IMR-90 (cell line): ENCODE results near the gene TRNAU1AP. TPM values are rescaled to one million over a fixed set of nuclear protein-coding genes. Genes with fewer than 3 reads are reported as not detected.

Experiments
- ATAC-seq: fragments of 200-7000 bp; cut with Tn5 transposase; 2 replicates; pipeline ENCODE4 v1.9.1; 2020; ENCODE audit warnings: low read depth, mild to moderate bottlenecking, moderate library complexity
- BruUV-seq: library from RNA; stranded (reverse); fragments of 400-500 nt; replicated peaks from 2 replicates; lab custom pipeline; 2021; lab: Mats Ljungman, UMichigan
- CTCF ChIA-PET: fragments of 300-600 bp; formaldehyde crosslinking; extraction: SDS; loops from one replicate; lab custom pipeline; 2021; ENCODE audit warnings: antibody characterized with exemption; lab: Yijun Ruan, JAX
- POLR2A ChIA-PET: fragments of 300-600 bp; sonication (Branson Sonifier 250); formaldehyde crosslinking; loops from one replicate; lab custom pipeline; 2022; ENCODE audit warnings: antibody characterized with exemption; ENCODE audit not compliant: unreplicated experiment; lab: Charles Lee
- DNase-seq: peaks from one replicate; pipeline ENCODE4 v3.0.0; 2013
- H2AFZ ChIP-seq: replicated peaks from 2 replicates; pipeline ENCODE3; 2013; ENCODE audit warnings: low read length, mild to moderate bottlenecking; ENCODE audit not compliant: poor library complexity
- H2AK5ac ChIP-seq: 2 replicates; pipeline ENCODE4 v1.6.1; 2013; ENCODE audit warnings: low read depth, low read length, inconsistent platforms
- H2AK9ac ChIP-seq: replicated peaks from 2 replicates; pipeline ENCODE3; 2013; ENCODE audit warnings: mild to moderate bottlenecking, low read depth, low read length, moderate library complexity; ENCODE audit not compliant: poor library complexity
- H2BK120ac ChIP-seq: 2 replicates; pipeline ENCODE4 v1.6.1; 2013; ENCODE audit warnings: low read depth, low read length, inconsistent platforms
- H2BK15ac ChIP-seq: 3 replicates; pipeline ENCODE4 v1.6.1; 2013; ENCODE audit warnings: low read depth, low read length, inconsistent platforms
- H2BK20ac ChIP-seq: 2 replicates; pipeline ENCODE4 v1.6.1; 2013; ENCODE audit warnings: low read depth, mild to moderate bottlenecking, inconsistent platforms, low read length, moderate library complexity
- H2BK5ac ChIP-seq: 2 replicates; pipeline ENCODE4 v1.6.1; 2013; ENCODE audit warnings: mild to moderate bottlenecking, low read depth, low read length, inconsistent platforms; ENCODE audit not compliant: poor library complexity, severe bottlenecking
- H3K14ac ChIP-seq: replicated peaks from 2 replicates; pipeline ENCODE4 v1.6.1; 2013; ENCODE audit warnings: low read depth, low read length, inconsistent platforms
- H3K18ac ChIP-seq: 2 replicates; pipeline ENCODE4 v1.6.1; 2013; ENCODE audit warnings: low read depth, low read length, control low read depth
- H3K23ac ChIP-seq: 2 replicates; pipeline ENCODE4 v1.6.1; 2013; ENCODE audit warnings: low read depth, low read length, inconsistent platforms
- H3K27ac ChIP-seq: 2 replicates; pipeline ENCODE4 v1.5.1; 2013; ENCODE audit warnings: mild to moderate bottlenecking, control low read depth, low read length; ENCODE audit not compliant: insufficient read depth
- H3K27me3 ChIP-seq: 2 replicates; pipeline ENCODE4 v1.6.1; 2013; ENCODE audit warnings: low read length; ENCODE audit not compliant: control insufficient read depth, insufficient read depth
- H3K36me3 ChIP-seq: 2 replicates; pipeline ENCODE4 v1.6.1; 2013; ENCODE audit warnings: low read length, mixed read lengths; ENCODE audit not compliant: control insufficient read depth, insufficient read depth
- H3K4ac ChIP-seq: 2 replicates; pipeline ENCODE4 v1.6.1; 2013; ENCODE audit warnings: low read depth, low read length, inconsistent platforms
- H3K4me1 ChIP-seq: 2 replicates; pipeline ENCODE4 v1.6.1; 2013; ENCODE audit warnings: low read length, mixed read lengths; ENCODE audit not compliant: control insufficient read depth, insufficient read depth
- H3K4me2 ChIP-seq: 2 replicates; pipeline ENCODE4 v1.6.1; 2013; ENCODE audit warnings: low read depth, mild to moderate bottlenecking, control low read depth, low read length, moderate library complexity
- H3K4me3 ChIP-seq: 2 replicates; pipeline ENCODE4 v1.5.1; 2013; ENCODE audit warnings: low read depth, mild to moderate bottlenecking, control low read depth, low read length, moderate library complexity; ENCODE audit not compliant: insufficient read depth
- H3K56ac ChIP-seq: 2 replicates; pipeline ENCODE4 v1.6.1; 2013; ENCODE audit warnings: low read length, inconsistent platforms; ENCODE audit not compliant: insufficient read depth; ENCODE audit errors: extremely low read depth
- H3K79me1 ChIP-seq, 2 experiments: 2 replicates each; pipeline ENCODE4 v1.6.1; 2013; ENCODE audit warnings: low read length in 2 of 2, inconsistent platforms in 1 of 2, low read depth in 1 of 2
- H3K9ac ChIP-seq: 2 replicates; pipeline ENCODE4 v1.6.1; 2013; ENCODE audit warnings: low read depth, low read length, control low read depth
- H3K9me1 ChIP-seq: 2 replicates; pipeline ENCODE4 v1.6.1; 2013; ENCODE audit warnings: low read length, inconsistent platforms; ENCODE audit not compliant: insufficient read depth
- H3K9me3 ChIP-seq: 2 replicates; pipeline ENCODE4 v1.6.1; 2013; ENCODE audit warnings: low read length; ENCODE audit not compliant: control insufficient read depth, insufficient read depth
- H4K20me1 ChIP-seq: 2 replicates; pipeline ENCODE4 v1.6.1; 2013; ENCODE audit warnings: low read length, inconsistent platforms; ENCODE audit not compliant: insufficient read depth
- H4K5ac ChIP-seq: 2 replicates; pipeline ENCODE4 v1.6.1; 2013; ENCODE audit warnings: mild to moderate bottlenecking, low read depth, low read length, control low read depth
- H4K8ac ChIP-seq, 2 experiments: 2 replicates each; pipeline ENCODE4 v1.6.1; 2013; ENCODE audit warnings: low read depth in 2 of 2, low read length in 2 of 2, control low read depth in 1 of 2, inconsistent platforms in 1 of 2
- H4K91ac ChIP-seq: 2 replicates; pipeline ENCODE4 v1.6.1; 2013; ENCODE audit warnings: low read depth, low read length, inconsistent platforms; ENCODE audit not compliant: insufficient read depth
- CTCF ChIP-seq: conservative IDR thresholded peaks from 2 replicates; pipeline ENCODE4 v1.5.1; 2012; ENCODE audit warnings: mild to moderate bottlenecking, low read depth, low read length, improper control_type of control experiment
- ELK1 ChIP-seq: fragments of 150-350 bp; IDR thresholded peaks from 2 replicates; pipeline ENCODE4 v1.6.1; 2016; ENCODE audit warnings: low read depth, mild to moderate bottlenecking, low read length, moderate library complexity, borderline replicate concordance
- MAFK ChIP-seq: IDR thresholded peaks from 2 replicates; pipeline ENCODE4 v1.6.1; 2012; ENCODE audit warnings: low read depth, low read length, improper control_type of control experiment
- MAZ ChIP-seq: IDR thresholded peaks from 2 replicates; pipeline ENCODE4 v1.6.1; 2012; ENCODE audit warnings: low read depth, mild to moderate bottlenecking, low read length, improper control_type of control experiment, moderate library complexity, borderline replicate concordance
- MXI1 ChIP-seq: IDR thresholded peaks from 2 replicates; pipeline ENCODE4 v1.6.1; 2012; ENCODE audit warnings: low read depth, mild to moderate bottlenecking, low read length, moderate library complexity, borderline replicate concordance
- POLR2A ChIP-seq: IDR thresholded peaks from 2 replicates; pipeline ENCODE4 v1.6.1; 2012; ENCODE audit warnings: mild to moderate bottlenecking, low read depth, low read length
- RAD21 ChIP-seq: IDR thresholded peaks from 2 replicates; pipeline ENCODE4 v1.6.1; 2012; ENCODE audit warnings: low read length, improper control_type of control experiment
- RFX5 ChIP-seq: IDR thresholded peaks from 2 replicates; pipeline ENCODE4 v1.8.0; 2012; ENCODE audit warnings: low read depth, mild to moderate bottlenecking, low read length, moderate library complexity
- USF2 ChIP-seq: fragments of 150-350 bp; IDR thresholded peaks from 2 replicates; pipeline ENCODE4 v1.6.1; 2017; ENCODE audit warnings: mild to moderate bottlenecking, antibody characterized with exemption, low read length, low read depth
- WGBS, 2 experiments: methylation state at CpG; one replicate each; pipeline versions ENCODE4 v1.1.5 to v1.1.7; 2013; ENCODE audit warnings: missing lambda C conversion rate in 2 of 2; ENCODE audit not compliant: insufficient read length in 1 of 2; ENCODE audit errors: extremely low coverage in 2 of 2; 5-methylcytosine and 5-hydroxymethylcytosine counted together
- dilution Hi-C: fragments of 300-500 bp; cut with HindIII; formaldehyde crosslinking; loops from one replicate; pipeline ENCODE4 v1.14.3; 2018; ENCODE audit warnings: low sequenced_read_pairs; ENCODE audit not compliant: unreplicated experiment
- in situ Hi-C: fragments of 300-500 bp; cut with MboI; formaldehyde crosslinking; loops from 3 replicates; pipeline ENCODE4 v1.14.3; 2019; ENCODE audit warnings: low sequenced_read_pairs, inconsistent platforms, mixed read lengths
- intact Hi-C: fragments of 100-400 bp; cut with micrococcal nuclease; formaldehyde crosslinking; loops from 2 replicates; pipeline ENCODE4 v1.10.0; 2022
- polyA plus RNA-seq, 3 experiments: library from polyadenylated mRNA; depleted of rRNA; stranded (reverse); fragments of >200 nt; gene quantifications; 2 replicates each; pipeline ENCODE4 v1.2.3, GENCODE V29; 2012; ENCODE audit warnings: low replicate concordance in 1 of 3
- total RNA-seq: library from RNA; depleted of rRNA; stranded (reverse); fragments of >200 nt; gene quantifications from 2 replicates; pipeline ENCODE4 v1.2.3, GENCODE V29; 2012

Gene TRNAU1AP
- total and polyA plus RNA-seq, 2 of the 4 experiments (the other 2 are of a cell fraction), result 23.3 to 23.8 TPM

GRCh38 chr1:28517649-28517999 lies 35.3 kb upstream of the TRNAU1AP start:
- Histone ChIP-seq H3K36me3 (peaks cover 5% of the 10 kb centered on the region), H3K4ac (peak overlapping the region; percentile 12; the same call in 1 of the 2 replicates), H2BK15ac (no peak overlapping the region), H4K8ac (no peak overlapping the region; a peak in 1 of 4 replicates), H3K4me3 (no peak overlapping the region), H3K18ac (no peak overlapping the region), H3K27ac (peak overlapping the region; percentile 2; the same call in 1 of the 2 replicates), H3K4me1 (peaks cover 9% of the 10 kb centered on the region), H3K79me1 (peaks cover 17 to 42% of the 10 kb centered on the region in 2 experiments), H2AK9ac (no peak overlapping the region), H2BK5ac (no peak overlapping the region), H3K9me3 (no peaks in the 10 kb centered on the region), H4K20me1 (peaks cover 64% of the 10 kb centered on the region), H3K23ac (peak overlapping the region; percentile 64; the same call in 1 of the 2 replicates), H2BK20ac (no peak overlapping the region), H3K9me1 (no peaks in the 10 kb centered on the region; the same call in 1 of the 2 replicates), H3K14ac (no peak overlapping the region; the same call in 1 of the 2 replicates), H3K27me3 (no peaks in the 10 kb centered on the region), H2AFZ (no peak overlapping the region), H2BK120ac (no peak overlapping the region), H3K9ac (peak overlapping the region; percentile 19; the same call in 1 of the 2 replicates), H3K4me2 (peak overlapping the region; percentile 67), H3K56ac (no peak overlapping the region), H4K91ac (no peak overlapping the region), H4K5ac (no peak overlapping the region), H2AK5ac (peak overlapping the region; percentile 42; the same call in 1 of the 2 replicates)
- TF ChIP-seq MAZ (no peak), USF2 (no peak), MAFK (no peak), RAD21 (no peak), RFX5 (no peak), MXI1 (no peak), POLR2A (no peak; the same call in 1 of the 2 replicates), CTCF (no peak), ELK1 (no peak)
- in situ Hi-C loops, result loop anchor here (5.0 kb wide), 1 partner anchor 85 kb away; no protein-coding TSS in a partner anchor
- ATAC-seq, result peak; percentile 13
- CTCF ChIA-PET, result interaction anchor here (0.5 kb wide), 1 partner anchor 10 kb away, joined by 3 read pairs; no protein-coding TSS in a partner anchor
- dilution Hi-C loops, result no loop called here
- WGBS, 2 experiments, result 0% methylated on average over 1 of the region's 7 CpGs; no CpG with 5 or more reads in 1 of the 2 experiments
- intact Hi-C loops, result loop anchor here (5.0 kb wide), 2 partner anchors 65 to 360 kb away; no protein-coding TSS in a partner anchor
- POLR2A ChIA-PET, result interaction anchor here (0.5 kb wide), 1 partner anchor 138 kb away, joined by 4 read pairs; no protein-coding TSS in a partner anchor
- DNase-seq, result peak; percentile 37
- BruUV-seq, result no TSS peak
